Stimulated activated naive CD8-positive, alpha-beta T cell treated with anti-CD3 and anti-CD28 coated beads, Interleukin-15, Interleukin-2, amounts not matched to agents 100 U/mL and 50 U/mL, for 24 hours (primary cell): Measurements from ENCODE around the gene CDS2.
A peak's percentile ranks its signal among the peaks of the same experiment; 100 is the strongest.

Experiments
- ATAC-seq: fragments of 150-1000 bp; cut with Tn5 transposase; one replicate; pipeline ENCODE4 v1.10.0; 2021
- DNase-seq: peaks from one replicate; pipeline ENCODE4 v3.0.0; 2021

Gene CDS2

DNA sequence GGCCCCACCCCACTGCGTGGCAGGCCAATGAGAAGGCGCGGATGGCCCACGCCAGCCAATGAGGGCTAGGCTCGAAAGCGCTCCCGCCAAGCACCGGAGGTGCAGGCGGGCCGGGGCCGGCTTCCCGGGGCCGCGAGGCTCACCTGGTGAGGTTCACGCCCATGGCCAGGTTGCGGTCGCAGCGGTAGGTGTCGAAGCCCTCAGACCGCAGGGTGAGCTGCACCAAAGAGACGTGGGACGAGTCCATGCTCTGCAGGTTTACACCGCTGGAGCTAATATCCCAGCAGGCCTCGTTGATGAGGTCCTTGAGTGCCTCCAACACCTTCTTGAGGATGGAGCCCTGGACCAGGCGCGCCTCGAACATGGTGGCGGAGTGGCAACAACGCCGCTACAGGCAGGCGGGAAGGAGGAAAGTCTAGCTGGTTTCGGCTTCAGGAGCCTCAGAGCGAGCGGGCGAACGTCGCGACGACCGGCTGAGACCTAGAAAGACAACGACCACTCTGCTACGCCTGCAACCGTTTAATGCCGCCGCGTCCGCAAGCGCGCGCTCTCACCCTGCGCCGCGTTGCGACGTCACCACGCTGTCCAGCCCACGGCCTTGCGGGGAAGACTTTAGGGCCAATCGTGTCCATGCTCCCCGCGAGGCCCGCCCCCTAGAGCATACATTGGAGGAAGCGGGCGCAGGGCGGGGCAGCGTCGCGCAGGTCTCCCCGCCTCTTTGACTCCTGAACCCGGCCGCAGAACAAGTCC is 7.2 kb upstream of the CDS2 start, which contains the start of gene PCNA:
TSS of gene PCNA (minus strand) at position 524 of the 750 bp plus-strand sequence. CDS start at position 364, 160 bp downstream.
- DNase-seq (peak; percentile 97), ATAC-seq (peak; percentile 94)

DNA sequence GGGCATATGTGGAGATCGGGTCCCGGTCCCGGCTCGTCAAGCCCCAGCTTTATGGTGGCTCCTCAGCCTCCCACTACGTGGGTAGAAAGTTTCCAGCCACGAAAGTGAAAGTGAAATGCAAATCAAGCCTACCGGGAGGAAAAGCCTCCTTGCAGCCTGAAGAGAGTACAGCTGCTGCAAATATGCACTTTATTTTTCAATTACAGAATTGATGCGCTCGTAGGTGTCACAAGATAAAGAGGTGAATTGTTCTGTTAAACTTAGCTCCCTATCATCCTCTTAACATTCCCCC is 6.7 kb upstream of the CDS2 start:
- no peak for ATAC-seq
- no peak for DNase-seq

DNA sequence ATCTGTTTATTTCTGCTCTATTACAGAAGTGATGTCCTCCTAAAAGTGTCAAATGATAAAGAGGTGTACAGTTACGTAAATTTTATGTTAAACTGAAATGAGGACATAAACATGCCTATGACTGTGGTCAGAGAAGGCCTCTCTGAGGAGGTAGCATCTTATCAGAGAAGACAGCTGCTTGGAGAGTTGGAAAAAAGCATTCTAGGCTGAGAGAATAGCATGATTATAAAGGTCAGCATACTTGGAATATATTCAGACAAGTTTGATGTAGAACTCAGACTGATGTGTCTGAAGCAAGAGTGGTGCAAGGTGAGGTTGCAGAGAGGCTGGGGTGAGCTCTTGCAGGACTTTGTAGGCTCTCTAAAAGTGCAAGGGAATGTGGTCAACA is 3.9 kb upstream of the CDS2 start:
- no peak for ATAC-seq

DNA sequence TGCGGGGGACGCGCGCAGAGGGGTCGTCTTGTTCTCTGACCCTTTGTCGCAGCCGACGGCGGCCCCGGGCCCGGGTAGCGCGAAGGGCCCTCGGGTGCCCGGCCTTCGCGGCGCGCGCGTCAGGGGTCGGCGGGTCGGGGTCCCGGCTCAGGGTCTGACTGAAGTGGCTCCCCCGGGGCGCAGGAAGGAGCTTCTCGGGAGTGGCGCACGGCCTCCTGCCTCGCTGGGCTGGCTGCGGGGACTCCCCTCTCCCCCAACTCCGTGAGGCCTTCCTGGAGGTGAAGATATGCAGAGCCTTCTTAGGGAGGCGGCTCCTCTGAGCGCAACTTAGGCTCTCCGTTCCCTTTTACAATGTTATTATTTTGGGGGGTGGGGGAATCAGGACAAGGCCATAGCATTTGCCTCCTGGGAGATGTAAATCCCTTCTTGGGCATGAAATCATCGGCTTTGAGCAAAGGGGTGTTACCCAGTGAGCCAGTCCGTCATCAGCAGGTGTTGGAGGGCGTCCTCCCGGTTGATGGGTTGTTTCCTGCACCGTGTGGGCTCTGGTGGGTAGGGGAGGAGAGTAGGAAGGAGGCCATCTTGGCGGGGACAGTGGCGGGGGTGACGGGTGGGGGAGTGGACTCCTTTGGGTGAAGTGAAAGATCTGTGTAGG is 523 bp downstream of the CDS2 start:
- peak; percentile 75 for DNase-seq

More for the DNA sequence above, 3.9 kb upstream of the CDS2 start:
- DNase-seq = no peak

DNA sequence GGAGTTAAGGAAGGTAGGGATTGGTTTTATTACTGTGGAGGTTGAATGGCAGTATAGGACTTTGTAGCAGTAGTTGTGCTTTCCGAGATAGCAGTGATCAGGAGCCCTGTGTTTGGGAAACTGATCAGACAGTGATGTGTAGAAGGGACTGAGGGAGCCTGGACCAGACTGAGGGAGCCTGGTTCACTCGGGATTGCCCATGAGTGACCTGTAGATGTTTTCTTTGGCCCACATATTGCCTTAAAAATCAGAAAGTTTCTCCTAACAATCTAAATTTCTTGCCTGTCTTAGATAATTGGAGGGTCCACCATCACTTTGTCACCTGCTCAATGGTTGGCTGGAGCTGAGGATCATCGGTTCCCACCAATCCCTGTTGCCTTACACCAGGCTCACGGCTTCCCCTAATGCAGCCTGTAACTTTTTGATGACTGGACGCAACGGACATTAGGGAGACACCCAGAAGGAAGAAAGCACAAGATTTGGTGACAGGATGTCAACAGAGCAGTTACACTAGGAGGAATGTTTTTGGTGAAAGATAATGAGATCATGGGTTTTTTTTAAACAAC is 1.1 kb downstream of the CDS2 start:
- ATAC-seq (no peak), DNase-seq (no peak)

More for the DNA sequence above, 523 bp downstream of the CDS2 start:
- ATAC-seq = peak; percentile 62

DNA sequence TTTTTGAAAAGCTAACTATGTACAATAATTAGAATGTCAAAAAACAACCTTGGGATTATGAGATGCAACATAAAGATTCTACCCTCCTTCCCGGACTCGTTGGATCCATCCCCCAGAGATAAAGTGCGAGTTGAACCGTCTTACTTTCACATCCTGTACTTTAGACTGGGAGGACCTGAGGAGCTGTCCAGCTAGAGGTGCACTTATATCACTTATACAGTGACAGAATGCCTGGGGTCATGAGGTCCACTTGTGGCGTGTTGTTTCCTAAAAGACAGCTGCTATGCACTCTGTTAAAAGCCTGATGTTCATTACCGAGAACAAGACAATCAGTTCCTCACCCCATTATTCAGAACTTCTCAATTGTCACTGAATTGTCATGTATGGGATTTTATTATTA is 2.1 kb downstream of the CDS2 start:
- ATAC-seq (no peak), DNase-seq (no peak)

DNA sequence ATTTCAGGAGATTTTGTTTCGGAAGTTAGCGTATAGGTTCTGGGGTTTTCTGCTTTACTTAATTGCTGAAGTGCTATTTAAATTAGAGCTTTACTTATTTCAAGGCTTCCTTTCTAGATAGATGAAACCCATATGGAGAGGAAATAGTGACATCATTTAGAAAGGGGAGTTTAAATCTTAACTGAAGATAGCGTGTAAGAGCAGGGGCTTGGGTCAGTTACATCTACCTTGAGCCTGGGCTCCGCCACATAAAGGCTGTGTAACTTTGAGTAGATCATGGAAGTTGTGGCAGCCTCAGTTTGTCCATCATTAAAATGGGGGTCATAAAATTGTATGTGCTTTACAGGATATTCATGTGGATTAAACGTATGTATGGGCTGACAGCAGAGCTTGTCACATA is 4.7 kb downstream of the CDS2 start:
- DNase-seq = no peak
- ATAC-seq = no peak

DNA sequence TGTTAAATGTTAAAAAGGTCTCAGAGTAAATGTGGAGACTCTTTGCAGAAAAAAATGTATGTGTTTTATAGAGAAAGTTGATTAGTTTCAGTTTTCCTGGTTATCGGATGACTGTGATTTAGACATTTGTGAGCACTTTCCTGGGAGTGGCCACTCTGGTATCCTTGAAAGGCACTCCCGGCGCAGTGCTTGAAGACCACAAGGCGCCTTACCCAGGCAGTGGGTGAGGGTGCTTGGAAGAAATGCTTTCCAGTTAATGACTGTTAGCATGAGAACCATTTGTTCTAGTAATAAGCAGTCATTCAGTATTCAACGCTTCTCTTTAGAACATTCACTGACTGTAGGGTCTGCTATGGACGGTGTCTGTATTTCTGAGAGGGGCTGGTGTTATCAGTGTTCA is 7.2 kb downstream of the CDS2 start:
- DNase-seq (no peak), ATAC-seq (no peak)

DNA sequence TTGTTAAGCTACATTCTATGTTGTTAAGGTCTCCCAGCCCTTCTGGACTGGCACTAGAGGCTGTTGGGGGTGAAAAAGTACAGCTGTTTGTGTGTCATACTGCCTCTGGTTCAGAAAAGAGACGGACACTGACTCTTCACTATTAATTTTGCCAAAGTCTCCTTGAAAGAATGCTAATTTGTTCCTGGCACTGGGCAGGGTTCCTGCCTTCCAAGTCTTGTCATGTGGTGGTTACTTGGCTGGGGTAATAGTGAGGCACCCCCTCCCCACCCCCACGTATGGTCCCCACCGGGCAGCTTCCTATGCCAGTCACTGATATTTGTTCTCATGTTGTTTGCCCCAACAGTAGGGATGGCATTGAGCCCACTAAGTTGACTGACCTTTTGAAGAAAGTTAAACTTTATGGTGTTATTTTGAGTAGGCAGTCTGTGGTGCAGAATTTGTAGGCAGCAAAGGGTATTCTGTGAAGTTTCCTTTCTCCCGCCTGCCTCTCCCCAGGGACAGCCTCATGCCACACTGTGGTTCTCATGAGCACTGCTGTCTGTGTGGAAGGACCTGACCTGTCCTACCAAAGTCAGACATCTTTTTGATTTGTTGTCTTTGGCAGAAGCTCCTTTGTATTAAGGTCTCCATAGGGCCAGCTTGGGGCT is 8.7 kb downstream of the CDS2 start:
- DNase-seq (no peak), ATAC-seq (peak; percentile 40)

DNA sequence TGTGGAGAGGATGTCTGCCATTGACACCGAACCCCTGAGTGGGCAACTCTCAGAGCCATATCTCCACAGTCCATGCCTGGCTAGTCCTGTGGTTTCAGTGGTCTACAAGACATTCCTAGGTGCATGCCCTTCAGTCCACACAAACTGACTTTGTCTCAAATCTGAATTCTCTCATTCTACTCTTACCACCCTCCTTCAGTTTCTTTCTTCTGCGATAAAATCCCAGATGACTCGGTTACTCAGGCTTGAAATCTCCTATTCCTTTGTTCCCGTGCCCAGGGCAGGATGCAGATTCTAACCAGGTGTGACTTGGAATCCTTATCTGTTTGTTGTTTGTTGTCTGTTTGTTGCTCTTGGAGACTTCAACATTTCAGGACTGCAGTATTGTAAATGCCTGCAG is 9.3 kb downstream of the CDS2 start:
- no peak for ATAC-seq
- no peak for DNase-seq

DNA sequence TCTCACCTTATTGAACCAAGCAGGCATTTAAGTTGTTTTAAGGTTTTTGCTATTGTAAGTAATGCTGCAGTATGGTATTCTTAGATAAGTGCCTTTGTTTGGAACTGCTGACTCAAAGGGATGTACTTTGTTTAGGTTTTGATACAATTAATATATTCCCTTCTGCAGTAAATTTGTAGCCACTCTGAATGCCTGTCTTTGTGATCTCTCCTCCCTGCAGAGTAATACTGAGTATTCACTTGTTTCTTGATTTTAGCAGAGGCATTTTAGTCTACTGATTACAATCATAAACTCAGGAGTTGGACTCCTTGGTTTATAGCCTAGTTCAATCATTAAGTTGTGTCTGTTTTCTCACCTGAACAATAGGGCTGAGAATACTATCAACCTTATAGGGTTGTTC is 13.4 kb downstream of the CDS2 start:
- ATAC-seq = no peak
- no peak for DNase-seq

DNA sequence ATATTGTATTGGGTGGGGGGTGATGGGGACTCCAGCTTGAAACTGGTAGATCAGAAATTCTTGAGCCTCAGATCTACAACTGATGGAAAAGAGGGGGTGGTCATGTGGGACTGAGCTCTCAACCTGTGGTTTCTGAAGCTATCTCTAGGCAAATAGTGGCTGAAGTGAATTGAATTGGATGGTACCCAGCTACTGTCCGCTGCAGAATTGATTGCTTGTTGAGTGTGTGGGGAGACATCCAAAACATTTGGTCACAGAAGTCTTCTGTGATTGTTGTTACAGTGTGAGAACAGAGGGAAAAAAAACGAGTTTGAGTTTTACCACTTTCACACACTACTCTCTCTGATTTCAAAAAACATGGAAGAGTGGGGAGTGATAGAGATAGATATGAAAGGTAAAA is 14.8 kb downstream of the CDS2 start:
- DNase-seq = no peak
- no peak for ATAC-seq

DNA sequence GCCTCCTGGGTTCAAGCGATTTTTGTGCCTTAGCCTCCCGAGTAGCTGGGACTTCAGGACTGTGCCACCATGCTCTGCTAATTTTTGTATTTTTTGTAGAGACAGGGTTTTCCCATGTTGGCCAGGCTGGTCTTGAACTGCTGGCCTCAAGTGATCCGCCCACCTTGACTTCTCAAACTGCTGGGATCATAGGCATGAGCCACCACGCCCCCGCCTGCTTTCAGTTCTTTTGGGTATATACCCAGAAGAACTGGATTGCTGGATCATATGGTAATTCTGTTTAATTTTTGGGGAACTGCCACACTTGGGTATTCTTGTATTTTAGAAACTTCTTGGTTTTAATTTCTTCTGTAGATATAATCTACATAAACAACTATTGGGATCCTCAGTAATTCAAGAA is 17.0 kb downstream of the CDS2 start:
- no peak for DNase-seq
- no peak for ATAC-seq

DNA sequence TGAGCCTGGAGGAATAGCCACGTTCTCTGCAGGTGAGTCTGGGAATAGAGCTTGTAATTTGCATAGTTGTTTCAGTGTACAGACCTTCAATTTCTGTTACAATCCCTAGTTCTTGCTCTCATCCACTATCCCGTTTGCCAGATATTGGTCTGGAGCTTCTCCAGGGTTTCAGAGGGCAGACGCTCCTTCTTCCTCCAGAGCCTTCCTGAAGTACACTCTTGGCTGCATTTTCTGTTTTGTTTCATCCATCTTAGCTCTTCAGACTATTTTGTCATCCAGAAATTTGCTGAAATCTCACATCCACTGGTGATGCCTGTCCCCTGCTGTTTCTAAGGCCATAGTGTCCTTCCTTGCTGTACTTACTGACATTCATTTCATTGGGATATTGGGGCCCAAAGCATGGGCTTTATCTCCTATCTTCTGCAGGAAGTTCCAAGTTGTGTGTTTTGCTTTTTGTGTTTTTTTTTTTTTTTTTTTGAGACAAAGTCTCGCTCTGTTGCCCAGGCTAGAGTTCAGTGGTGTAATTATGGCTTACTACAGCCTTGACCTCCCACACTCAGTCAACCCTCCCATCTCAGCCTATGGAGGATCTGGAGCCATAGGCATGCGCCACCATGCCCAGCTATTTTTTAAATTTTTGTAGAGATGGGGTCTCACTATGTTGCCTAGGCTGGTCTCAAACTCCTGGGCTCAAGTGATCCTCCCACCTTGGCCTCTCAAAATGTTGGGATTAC is 18.7 kb downstream of the CDS2 start:
- ATAC-seq = no peak
- no peak for DNase-seq

DNA sequence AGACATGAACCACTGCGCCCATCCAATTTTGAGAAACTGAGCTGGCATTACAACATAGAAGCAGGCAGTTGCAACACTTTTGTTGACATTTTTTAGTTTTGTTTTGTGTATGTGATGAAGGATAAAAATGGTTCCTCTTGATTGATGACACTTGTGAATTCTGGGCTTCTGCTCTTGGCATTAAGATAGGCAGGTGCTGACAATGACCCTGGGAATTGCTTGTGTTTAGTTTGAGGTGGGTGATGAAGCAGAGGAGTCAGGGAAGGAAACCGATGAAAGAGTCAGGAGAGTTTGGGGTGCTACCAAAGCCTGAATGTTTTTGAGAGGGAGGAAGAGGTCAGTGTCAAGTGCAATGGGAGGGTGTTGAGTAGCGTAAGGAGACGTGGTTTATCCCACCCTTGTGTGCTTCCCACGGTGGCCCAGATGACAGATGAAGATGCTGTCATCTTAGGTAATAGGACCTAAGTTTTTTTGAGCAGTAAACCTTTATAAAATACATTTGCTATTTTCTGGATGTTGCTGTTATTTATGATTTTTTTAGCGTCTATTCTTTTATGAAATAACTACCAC is 19.4 kb downstream of the CDS2 start:
- DNase-seq = no peak

DNA sequence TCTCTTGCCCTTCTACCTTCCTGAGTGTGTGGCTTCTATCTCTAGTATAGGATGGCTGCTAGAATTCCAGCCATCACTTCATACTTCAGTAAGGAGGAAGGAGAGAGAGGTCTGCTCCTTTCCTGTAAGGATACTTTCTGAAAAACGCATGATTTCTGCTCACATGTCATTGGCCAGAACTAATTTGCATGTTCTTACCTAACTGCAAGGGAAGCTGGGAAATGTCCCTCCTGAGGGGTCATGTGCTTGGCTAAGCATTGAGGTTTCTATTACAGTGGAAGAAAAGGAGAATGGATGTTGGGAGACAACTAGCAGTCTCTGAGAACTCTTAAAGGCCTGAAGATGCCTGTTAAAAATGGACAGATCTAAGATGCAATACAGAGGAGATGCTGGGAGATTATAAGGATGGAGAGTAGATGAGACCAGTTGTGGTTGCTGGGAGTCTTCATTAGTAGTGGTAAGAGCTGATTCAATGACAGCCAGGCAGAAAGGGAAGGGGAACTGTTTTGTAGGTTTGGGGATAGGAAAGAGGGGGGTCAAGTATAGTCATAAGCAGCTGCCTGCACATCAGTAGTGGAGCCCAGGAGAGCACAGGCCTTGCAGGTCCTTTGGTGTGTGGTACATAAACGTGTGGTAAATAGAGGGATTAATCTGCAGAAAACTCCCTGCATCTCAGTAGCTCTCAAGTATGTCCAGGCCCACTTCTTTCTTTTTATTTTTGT is 20.2 kb downstream of the CDS2 start:
- no peak for ATAC-seq
- no peak for DNase-seq

More for the DNA sequence above, 19.4 kb downstream of the CDS2 start:
- no peak for ATAC-seq

DNA sequence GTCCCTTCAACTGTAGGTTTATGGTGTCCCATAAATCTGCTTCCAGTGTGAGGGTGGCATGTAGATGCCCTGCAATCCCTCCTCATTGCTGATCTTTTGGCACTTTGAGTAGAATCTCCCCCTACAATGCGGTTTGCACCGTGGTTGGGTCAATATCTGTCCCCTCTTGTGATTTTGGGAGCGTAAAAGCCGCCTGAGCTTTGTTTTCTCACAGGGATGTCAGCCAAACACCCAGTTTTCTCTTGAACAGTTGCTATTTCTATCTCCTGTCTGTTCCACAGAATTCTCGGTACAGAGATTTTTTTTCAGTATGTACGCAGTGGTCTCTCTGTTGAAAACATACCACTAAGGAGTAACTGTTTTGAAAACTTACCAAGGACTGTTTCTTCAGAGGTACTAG is 21.8 kb downstream of the CDS2 start:
- no peak for ATAC-seq
- DNase-seq = no peak

DNA sequence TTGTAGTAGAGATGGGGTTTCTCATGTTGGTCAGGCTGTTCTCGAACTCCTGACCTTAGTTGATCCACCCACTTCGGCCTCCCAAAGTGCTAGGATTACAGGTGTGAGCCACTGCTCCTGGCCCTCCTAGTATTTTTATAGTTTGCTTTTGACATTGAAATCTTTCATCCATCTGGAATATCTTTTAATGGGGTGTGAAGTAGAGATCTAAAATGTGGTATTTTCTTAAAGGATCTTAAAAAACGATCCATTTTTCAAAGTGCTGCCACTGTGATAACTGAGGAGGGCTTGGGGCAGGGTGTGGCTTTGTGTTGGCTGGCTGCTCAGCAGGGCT is 23.1 kb downstream of the CDS2 start:
- ATAC-seq (no peak), DNase-seq (no peak)

DNA sequence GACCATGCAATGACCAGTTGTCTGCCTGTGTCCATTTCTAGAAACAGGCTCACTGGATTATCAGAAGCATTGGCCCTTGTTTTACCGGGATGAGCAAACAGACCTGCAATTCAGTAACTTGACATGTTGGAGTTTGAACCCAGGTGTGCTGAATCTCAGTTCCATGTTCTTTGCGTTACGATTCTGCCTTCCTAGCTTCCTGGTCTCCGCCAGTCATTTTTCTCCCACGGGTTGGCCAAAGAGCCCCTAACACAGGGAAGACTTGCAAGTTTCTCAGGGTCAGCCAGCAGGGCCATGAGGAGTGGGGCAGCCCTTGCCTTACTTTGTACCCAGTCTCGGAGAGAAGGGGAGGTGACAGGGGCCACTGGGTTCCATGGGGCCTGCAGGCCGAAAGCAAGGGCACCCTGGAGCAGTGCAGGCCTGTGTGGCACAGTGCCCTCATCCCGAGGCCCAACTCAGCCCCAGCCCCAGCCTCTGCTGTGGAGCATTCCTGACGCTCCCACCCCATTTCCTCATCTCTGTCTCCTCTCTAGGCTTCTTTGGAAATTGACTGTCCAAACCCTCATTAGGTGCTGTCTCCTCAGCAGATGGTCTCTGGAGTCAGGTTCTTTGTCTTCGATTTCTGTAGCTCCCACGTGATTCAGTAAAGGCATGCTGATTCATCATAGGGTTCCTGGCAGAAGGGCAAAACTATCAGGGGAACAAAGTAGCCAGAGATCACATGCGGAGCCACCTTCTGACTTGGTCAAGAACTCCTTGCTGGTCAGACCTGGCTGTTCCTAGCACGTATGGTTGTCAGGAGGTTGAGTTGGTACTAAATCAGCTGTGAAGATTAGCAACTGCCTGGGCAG is 23.6 kb downstream of the CDS2 start:
- no peak for DNase-seq
- no peak for ATAC-seq

DNA sequence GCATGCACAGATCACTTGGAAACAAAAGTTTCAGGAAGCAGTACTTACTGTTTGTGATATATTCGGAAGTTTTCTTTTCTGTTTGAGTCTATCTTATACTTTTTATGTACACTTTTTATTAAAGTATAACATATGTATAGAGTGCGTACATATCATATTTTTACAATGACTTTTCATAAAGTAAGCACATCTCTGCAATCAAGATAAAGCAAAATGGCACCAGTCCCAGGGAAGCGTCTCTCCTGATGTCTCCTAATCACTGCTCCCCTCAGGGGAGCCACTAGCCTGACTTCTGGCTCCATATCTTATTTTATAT is 26.3 kb downstream of the CDS2 start:
- ATAC-seq (no peak), DNase-seq (no peak)
